ENCODE data around the gene TSSK2.
"Not testable (repeated sequence)": the region's sequence is repeated elsewhere in the genome, so short reads cannot be mapped to it uniquely, and the experiment has no call there.

TSSK2 gene

GRCh38 chr22:19146215-19146968 lies 15.3 kb downstream of the TSSK2 start:
- no peak for DNase-seq

- no peak for DNase-seq
Observed at GRCh38 chr22:19147195-19147780, 16.2 kb downstream of the TSSK2 start.

- no peak for DNase-seq
Observed at GRCh38 chr22:19148417-19149046, 17.4 kb downstream of the TSSK2 start.

GRCh38 chr22:19149047-19149883 lies 18.2 kb downstream of the TSSK2 start:
- DNase-seq, result peak; percentile 49

GRCh38 chr22:19149991-19150390 lies 18.9 kb downstream of the TSSK2 start, which contains the start of gene GSC2:
Gene GSC2 (minus strand): TSS chr22:19150292. CDS start chr22:19150283, 9 bp downstream.
- no peak for DNase-seq

GRCh38 chr22:19150482-19151328 lies 19.6 kb downstream of the TSSK2 start:
- no peak for DNase-seq

- no peak for DNase-seq
Observed at GRCh38 chr22:19151329-19152191, 20.5 kb downstream of the TSSK2 start.

- DNase-seq, result no peak
Observed at GRCh38 chr22:19152942-19153883, 22.1 kb downstream of the TSSK2 start.

- DNase-seq, result not testable (repeated sequence)
Observed at GRCh38 chr22:19156109-19156508, 25.0 kb downstream of the TSSK2 start.

GRCh38 chr22:19158649-19159048 lies 27.5 kb downstream of the TSSK2 start:
- DNase-seq, result not testable (repeated sequence)

- no peak for DNase-seq
Observed at GRCh38 chr22:19164425-19164824, 33.3 kb downstream of the TSSK2 start.

- DNase-seq, result no peak
Observed at GRCh38 chr22:19166421-19166820, 35.3 kb downstream of the TSSK2 start.

- DNase-seq, result no peak
Observed at GRCh38 chr22:19167106-19167869, 36.2 kb downstream of the TSSK2 start.

- peak; percentile 90 for DNase-seq
Observed at GRCh38 chr22:19168088-19168890, 37.2 kb downstream of the TSSK2 start.

- DNase-seq, result no peak
Observed at GRCh38 chr22:19169002-19169946, 38.2 kb downstream of the TSSK2 start.

- no peak for DNase-seq
Observed at GRCh38 chr22:19169947-19170318, 38.8 kb downstream of the TSSK2 start.
